MCF 10A (cell line): ENCODE data around the gene CD200R1. TPM values are rescaled to one million over a fixed set of nuclear protein-coding genes. Genes with fewer than 3 reads are reported as not detected.

Experiments
- BruUV-seq: library from RNA; stranded (reverse); fragments of 400-500 nt; replicated peaks from 2 replicates; lab custom pipeline; 2021; lab: Mats Ljungman, UMichigan
- CTCF ChIA-PET: fragments of 300-600 bp; sonication (Branson Sonifier 250); formaldehyde crosslinking; extraction: SDS; loops from one replicate; lab custom pipeline; 2021; ENCODE audit warnings: antibody characterized with exemption, inconsistent platforms; lab: Yijun Ruan, JAX
- POLR2A ChIA-PET: fragments of 300-600, 350-650 bp; sonication (Branson Sonifier 250); formaldehyde crosslinking; extraction: SDS; loops from one replicate; lab custom pipeline; 2020; ENCODE audit warnings: antibody characterized with exemption, inconsistent platforms; lab: Yijun Ruan, JAX
- DNase-seq: peaks from one replicate; pipeline ENCODE4 v3.0.0-alpha.2; 2018; ENCODE audit not compliant: unreplicated experiment
- H3K27ac Mint-ChIP-seq: one replicate; pipeline ENCODE4 v1.8.0; 2022; ENCODE audit warnings: mild to moderate bottlenecking, low read depth, mixed read lengths; ENCODE audit not compliant: unreplicated experiment
- H3K27me3 Mint-ChIP-seq: one replicate; pipeline ENCODE4 v1.8.0; 2022; ENCODE audit warnings: mixed read lengths; ENCODE audit not compliant: insufficient read depth, unreplicated experiment
- H3K36me3 Mint-ChIP-seq: one replicate; pipeline ENCODE4 v1.8.0; 2022; ENCODE audit warnings: mild to moderate bottlenecking, moderate library complexity, mixed read lengths; ENCODE audit not compliant: insufficient read depth, unreplicated experiment
- H3K4me1 Mint-ChIP-seq: one replicate; pipeline ENCODE4 v1.8.0; 2022; ENCODE audit warnings: mixed read lengths; ENCODE audit not compliant: insufficient read depth, unreplicated experiment
- H3K4me3 Mint-ChIP-seq: one replicate; pipeline ENCODE4 v1.8.0; 2022; ENCODE audit warnings: mild to moderate bottlenecking, moderate library complexity, mixed read lengths; ENCODE audit not compliant: unreplicated experiment
- H3K9me3 Mint-ChIP-seq: one replicate; pipeline ENCODE4 v1.8.0; 2022; ENCODE audit warnings: mixed read lengths; ENCODE audit not compliant: unreplicated experiment
- intact Hi-C: fragments of 100-400 bp; cut with micrococcal nuclease; formaldehyde crosslinking; loops from 2 replicates; pipeline ENCODE4 v1.14.1; 2022
- total RNA-seq: library from RNA; stranded (reverse); gene quantifications from 2 replicates; pipeline ENCODE4 v1.2.3, GENCODE V29; 2022
- TF ChIP-seq, protein P1 (sequence below): fragments of 200-600 bp; IDR thresholded peaks from one replicate; pipeline ENCODE4 v1.8.0; 2022; ENCODE audit warnings: antibody characterized with exemption, mild to moderate bottlenecking; ENCODE audit not compliant: unreplicated experiment

CD200R1 gene
- total RNA-seq, 1 experiment from 2014 or later: not detected

DNA sequence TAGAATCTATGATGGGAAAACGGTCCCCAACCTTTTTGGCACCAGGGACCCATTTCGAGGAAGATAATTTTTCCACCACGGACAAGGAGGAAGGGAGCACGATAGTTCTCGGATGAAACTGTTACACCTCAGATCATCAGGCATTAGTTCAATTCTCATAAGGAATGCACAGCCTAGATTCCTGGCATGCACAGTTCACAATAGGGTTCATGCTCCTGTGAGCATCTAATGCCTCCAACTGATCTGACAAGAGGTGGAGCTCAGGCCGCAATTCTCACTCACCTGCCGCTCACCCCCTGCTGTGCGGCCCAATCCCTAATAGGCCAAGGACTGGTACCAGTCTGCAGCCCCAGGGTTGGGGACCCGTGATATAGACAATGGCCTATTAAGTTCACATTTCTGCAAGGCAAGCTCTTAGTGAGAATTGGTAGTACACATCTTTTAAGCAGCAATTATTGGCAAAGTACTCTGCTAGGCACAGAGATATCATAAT lies 26.5 kb downstream of the CD200R1 start:
- peaks cover 40% of the 10 kb centered on the region for H3K27me3 Mint-ChIP-seq
- BruUV-seq: no TSS peak
- H3K4me3 Mint-ChIP-seq: no peak overlapping the region
- DNase-seq: no peak
- intact Hi-C loops: no loop called here
- TF ChIP-seq, protein P1, sequence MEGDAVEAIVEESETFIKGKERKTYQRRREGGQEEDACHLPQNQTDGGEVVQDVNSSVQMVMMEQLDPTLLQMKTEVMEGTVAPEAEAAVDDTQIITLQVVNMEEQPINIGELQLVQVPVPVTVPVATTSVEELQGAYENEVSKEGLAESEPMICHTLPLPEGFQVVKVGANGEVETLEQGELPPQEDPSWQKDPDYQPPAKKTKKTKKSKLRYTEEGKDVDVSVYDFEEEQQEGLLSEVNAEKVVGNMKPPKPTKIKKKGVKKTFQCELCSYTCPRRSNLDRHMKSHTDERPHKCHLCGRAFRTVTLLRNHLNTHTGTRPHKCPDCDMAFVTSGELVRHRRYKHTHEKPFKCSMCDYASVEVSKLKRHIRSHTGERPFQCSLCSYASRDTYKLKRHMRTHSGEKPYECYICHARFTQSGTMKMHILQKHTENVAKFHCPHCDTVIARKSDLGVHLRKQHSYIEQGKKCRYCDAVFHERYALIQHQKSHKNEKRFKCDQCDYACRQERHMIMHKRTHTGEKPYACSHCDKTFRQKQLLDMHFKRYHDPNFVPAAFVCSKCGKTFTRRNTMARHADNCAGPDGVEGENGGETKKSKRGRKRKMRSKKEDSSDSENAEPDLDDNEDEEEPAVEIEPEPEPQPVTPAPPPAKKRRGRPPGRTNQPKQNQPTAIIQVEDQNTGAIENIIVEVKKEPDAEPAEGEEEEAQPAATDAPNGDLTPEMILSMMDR: no peak
- ChIA-PET CTCF (interaction anchor here (0.9 to 1.1 kb wide), 2 partner anchors 31 to 306 kb away, joined by 3 to 5 read pairs; no protein-coding TSS in a partner anchor), POLR2A (no interaction called here)
- H3K4me1 Mint-ChIP-seq: no peaks in the 10 kb centered on the region
- H3K36me3 Mint-ChIP-seq: no peaks in the 10 kb centered on the region
- no peaks in the 10 kb centered on the region for H3K9me3 Mint-ChIP-seq
- no peak overlapping the region for H3K27ac Mint-ChIP-seq

DNA sequence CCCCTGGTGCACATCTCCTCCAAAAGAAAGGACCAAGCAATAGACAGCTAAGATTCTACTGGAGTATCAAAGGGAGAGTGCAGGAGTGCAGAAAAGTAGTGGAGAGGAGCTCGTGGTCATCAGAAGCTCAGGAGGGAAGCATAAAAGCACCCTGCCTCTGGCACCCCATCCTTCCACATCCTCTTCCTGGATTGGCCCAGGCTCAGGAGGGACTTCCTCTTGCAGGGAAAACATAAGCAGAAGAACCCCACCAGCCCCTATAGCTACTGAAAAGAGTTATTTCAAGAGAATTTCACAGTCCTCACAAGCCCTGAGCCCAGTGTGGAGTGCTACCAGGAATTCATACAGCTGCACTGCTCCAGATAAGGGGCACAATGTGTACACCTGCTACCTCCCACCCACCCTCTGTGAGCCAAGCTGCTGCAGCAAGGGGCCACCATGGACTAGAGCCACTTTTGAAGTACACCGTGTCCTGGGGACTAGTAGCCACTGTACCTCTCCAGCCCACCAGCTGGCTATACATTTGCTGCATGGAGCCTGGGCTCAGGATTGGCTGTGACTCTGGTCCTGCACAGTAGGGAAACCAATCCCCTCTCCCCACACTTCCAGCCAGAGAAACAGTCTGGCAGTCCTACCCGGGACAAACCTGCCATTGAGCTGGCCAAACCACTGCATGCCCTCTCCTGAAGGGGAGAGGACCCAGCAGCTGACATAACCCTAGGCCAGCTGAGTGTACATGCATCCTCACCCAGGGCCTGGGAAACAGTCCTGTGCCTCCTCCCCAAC lies 43.0 kb downstream of the CD200R1 start:
- POLR2A ChIA-PET: interaction anchor here (0.6 kb wide), 1 partner anchor 137 kb away, joined by 4 read pairs; no protein-coding TSS in a partner anchor
- H3K4me1 Mint-ChIP-seq: no peaks in the 10 kb centered on the region
- peaks cover 25% of the 10 kb centered on the region for H3K27me3 Mint-ChIP-seq
- TF ChIP-seq, protein P1: no peak
- no peak overlapping the region for H3K27ac Mint-ChIP-seq
- intact Hi-C loops: no loop called here
- CTCF ChIA-PET: interaction anchor here (1.1 kb wide), 1 partner anchor 47 kb away, joined by 3 read pairs; no protein-coding TSS in a partner anchor
- no peaks in the 10 kb centered on the region for H3K36me3 Mint-ChIP-seq
- no TSS peak for BruUV-seq
- no peak for DNase-seq
- no peaks in the 10 kb centered on the region for H3K9me3 Mint-ChIP-seq
- H3K4me3 Mint-ChIP-seq: no peak overlapping the region

GRCh38 chr3:112930771-112931170 lies 44.1 kb downstream of the CD200R1 start:
- DNase-seq: no peak
- no TSS peak for BruUV-seq
- intact Hi-C loops: no loop called here
- H3K27ac Mint-ChIP-seq: no peak overlapping the region
- TF ChIP-seq, protein P1: no peak
- no peaks in the 10 kb centered on the region for H3K4me1 Mint-ChIP-seq
- POLR2A ChIA-PET: interaction anchor here (0.7 to 1.4 kb wide), 2 partner anchors 348 to 370 kb away, joined by 3 read pairs; no protein-coding TSS in a partner anchor
- no peaks in the 10 kb centered on the region for H3K9me3 Mint-ChIP-seq
- peaks cover 36% of the 10 kb centered on the region for H3K27me3 Mint-ChIP-seq
- CTCF ChIA-PET: interaction anchor here (1.1 to 1.5 kb wide), 2 partner anchors 48 to 196 kb away, joined by 3 to 4 read pairs; no protein-coding TSS in a partner anchor
- H3K4me3 Mint-ChIP-seq: no peak overlapping the region
- H3K36me3 Mint-ChIP-seq: no peaks in the 10 kb centered on the region

DNA sequence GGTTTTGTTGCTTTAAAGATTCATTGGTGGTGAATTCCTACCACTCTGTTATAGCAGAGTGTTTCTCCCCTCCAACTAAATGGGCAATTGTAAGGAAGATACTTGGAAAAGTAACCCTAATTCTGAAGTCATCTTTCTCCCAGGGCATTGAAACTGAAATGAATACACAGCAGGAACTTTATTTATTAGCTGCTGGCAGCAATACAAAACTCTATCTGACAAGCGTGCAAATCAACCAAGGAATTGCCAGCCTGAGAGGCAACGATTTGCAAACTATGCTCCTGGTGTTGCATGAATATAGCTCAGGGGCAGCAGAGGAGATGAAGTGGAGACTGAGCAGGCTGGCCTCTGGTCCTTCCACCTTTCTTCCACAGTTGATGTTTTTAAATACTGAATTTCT lies 48.9 kb downstream of the CD200R1 start:
- ChIA-PET POLR2A (no interaction called here), CTCF (no interaction called here)
- Mint-ChIP-seq H3K4me1 (no peaks in the 10 kb centered on the region), H3K36me3 (no peaks in the 10 kb centered on the region), H3K9me3 (no peaks in the 10 kb centered on the region), H3K4me3 (no peak overlapping the region), H3K27ac (no peak overlapping the region), H3K27me3 (peaks cover 60% of the 10 kb centered on the region)
- intact Hi-C loops: no loop called here
- TF ChIP-seq, protein P1: no peak
- no peak for DNase-seq
- no TSS peak for BruUV-seq
